H1 (cell line): ENCODE measurements around the gene ZC4H2. TPM values are rescaled to one million over a fixed set of nuclear protein-coding genes. Genes with fewer than 3 reads are reported as not detected.

Experiments used
- CTCF ChIA-PET: fragments of 300-600 bp; sonication (Branson Sonifier 250); formaldehyde crosslinking; loops from one replicate; lab custom pipeline; 2021; ENCODE audit not compliant: partially characterized antibody; lab: Charles Lee
- POLR2A ChIA-PET: fragments of 300-600 bp; sonication (Branson Sonifier 250); formaldehyde crosslinking; loops from one replicate; lab custom pipeline; 2021; ENCODE audit warnings: inconsistent platforms; ENCODE audit not compliant: partially characterized antibody; lab: Charles Lee
- DNase-seq, 2 experiments: peaks; one replicate each; pipeline versions ENCODE4 v3.0.0 to v3.0.0-alpha.2; 2010 to 2022; ENCODE audit warnings: low spot score in 2 of 2, low read depth in 1 of 2, mixed read lengths in 1 of 2
- FAIRE-seq: peaks from 2 replicates; lab custom pipeline; 2011; peaks lifted over from hg19 to GRCh38; lab: Jason Lieb, UNC
- H2AFZ ChIP-seq: 2 replicates; pipeline ENCODE4 v1.8.1; 2012; ENCODE audit warnings: low read length, inconsistent platforms
- H2AK5ac ChIP-seq: 2 replicates; pipeline ENCODE4 v1.6.1; 2013; ENCODE audit warnings: low read depth, low read length
- H2BK120ac ChIP-seq: replicated peaks from 2 replicates; pipeline ENCODE3; 2013; ENCODE audit warnings: low read depth, low read length, inconsistent platforms
- H2BK12ac ChIP-seq: 2 replicates; pipeline ENCODE4 v1.6.1; 2013; ENCODE audit warnings: low read depth, low read length
- H2BK15ac ChIP-seq: 2 replicates; pipeline ENCODE4 v1.6.1; 2013; ENCODE audit warnings: low read length
- H2BK20ac ChIP-seq: 2 replicates; pipeline ENCODE4 v1.6.1; 2013; ENCODE audit warnings: low read length
- H2BK5ac ChIP-seq: 2 replicates; pipeline ENCODE4 v1.6.1; 2013; ENCODE audit warnings: low read depth, low read length
- H3K14ac ChIP-seq: 2 replicates; pipeline ENCODE4 v1.6.1; 2013; ENCODE audit warnings: inconsistent platforms; ENCODE audit not compliant: insufficient read length
- H3K18ac ChIP-seq: 2 replicates; pipeline ENCODE4 v1.6.1; 2013; ENCODE audit warnings: low read length; ENCODE audit errors: extremely low read depth
- H3K23ac ChIP-seq: 2 replicates; pipeline ENCODE4 v1.6.1; 2013; ENCODE audit warnings: inconsistent platforms; ENCODE audit not compliant: insufficient read length
- H3K23me2 ChIP-seq: 2 replicates; pipeline ENCODE4 v1.6.1; 2013; ENCODE audit warnings: low read depth, low read length
- H3K27ac ChIP-seq: 2 replicates; pipeline ENCODE4 v1.6.1; 2011; ENCODE audit warnings: low read depth, low read length, inconsistent platforms
- H3K27me3 ChIP-seq, 4 experiments: replicated peaks in 1 of 4; 1 replicate in 1 of 4; 2 replicates in 3 of 4; pipeline versions ENCODE4 v1.6.1 to v1.8.1; 2011 to 2013; ENCODE audit warnings: low read length in 3 of 4, mild to moderate bottlenecking in 3 of 4, inconsistent platforms in 2 of 4, mixed read lengths in 2 of 4, moderate library complexity in 1 of 4; ENCODE audit not compliant: control insufficient read depth in 3 of 4, insufficient read depth in 3 of 4; ENCODE audit errors: extremely low read depth in 1 of 4
- H3K36me3 ChIP-seq, 4 experiments: 2 replicates each; pipeline versions ENCODE4 v1.6.1 to v1.8.1; 2011 to 2013; ENCODE audit warnings: mild to moderate bottlenecking in 4 of 4, low read length in 3 of 4, moderate library complexity in 2 of 4, control low read depth in 1 of 4, inconsistent platforms in 1 of 4; ENCODE audit not compliant: insufficient read depth in 4 of 4, control insufficient read depth in 2 of 4
- H3K4ac ChIP-seq: replicated peaks from 2 replicates; pipeline ENCODE3; 2013; ENCODE audit warnings: low read length, low read depth, mixed read lengths, inconsistent platforms; ENCODE audit not compliant: insufficient read length
- H3K4me1 ChIP-seq, 4 experiments: replicated peaks in 1 of 4; 1 replicate in 1 of 4; 2 replicates in 3 of 4; pipeline versions ENCODE4 v1.6.1 to v1.8.1; 2011 to 2013; ENCODE audit warnings: low read length in 3 of 4, inconsistent platforms in 2 of 4, mixed read lengths in 1 of 4; ENCODE audit not compliant: insufficient read depth in 4 of 4, control insufficient read depth in 3 of 4
- H3K4me2 ChIP-seq, 2 experiments: 2 replicates each; pipeline versions ENCODE4 v1.6.1 to v1.8.1; 2011 to 2013; ENCODE audit warnings: low read depth in 2 of 2, low read length in 2 of 2, control low read depth in 1 of 2, inconsistent platforms in 1 of 2, mild to moderate bottlenecking in 1 of 2; ENCODE audit not compliant: insufficient read depth in 1 of 2
- H3K4me3 ChIP-seq, 4 experiments: fragments of 200-600, 300-600 bp in 1 of 4; sonication (generic), shearing (Covaris generic), sonication (Bioruptor Twin) in 1 of 4; 2 replicates each; pipeline versions ENCODE4 v1.5.1 to v1.8.1; 2011 to 2016; ENCODE audit warnings: low read length in 4 of 4, low read depth in 3 of 4, control low read depth in 2 of 4, inconsistent platforms in 2 of 4, mild to moderate bottlenecking in 2 of 4, mixed read lengths in 1 of 4, moderate library complexity in 1 of 4; ENCODE audit not compliant: insufficient read depth in 2 of 4; ENCODE audit errors: extremely low read depth in 1 of 4
- H3K56ac ChIP-seq: replicated peaks from 2 replicates; pipeline ENCODE3; 2013; ENCODE audit warnings: low read depth, mild to moderate bottlenecking, mixed read lengths, low read length, inconsistent platforms; ENCODE audit not compliant: insufficient read length
- H3K79me1 ChIP-seq: 2 replicates; pipeline ENCODE4 v1.6.1; 2013; ENCODE audit warnings: low read depth, low read length, control low read depth
- H3K79me2 ChIP-seq, 2 experiments: 2 replicates each; pipeline versions ENCODE4 v1.6.1 to v1.8.1; 2012 to 2013; ENCODE audit warnings: low read length in 2 of 2, mild to moderate bottlenecking in 2 of 2, inconsistent platforms in 1 of 2; ENCODE audit not compliant: insufficient read depth in 2 of 2, control insufficient read depth in 1 of 2
- H3K9ac ChIP-seq, 4 experiments: replicated peaks in 1 of 4; 1 replicate in 1 of 4; 2 replicates in 3 of 4; pipeline versions ENCODE4 v1.6.1 to v1.8.1; 2011 to 2013; ENCODE audit warnings: low read depth in 3 of 4, low read length in 3 of 4, control low read depth in 2 of 4, mild to moderate bottlenecking in 2 of 4, moderate library complexity in 2 of 4, inconsistent platforms in 1 of 4; ENCODE audit errors: extremely low read depth in 1 of 4
- H3K9me3 ChIP-seq, 2 experiments: 2 replicates each; pipeline versions ENCODE4 v1.6.1 to v1.8.1; 2012 to 2013; ENCODE audit warnings: mild to moderate bottlenecking in 2 of 2, moderate library complexity in 2 of 2, control low read depth in 1 of 2, inconsistent platforms in 1 of 2, low read depth in 1 of 2, low read length in 1 of 2, mixed read lengths in 1 of 2; ENCODE audit not compliant: insufficient read depth in 2 of 2
- H4K20me1 ChIP-seq, 2 experiments: replicated peaks in 1 of 2; 2 replicates each; pipeline versions ENCODE3 to v1.8.1; 2011 to 2013; ENCODE audit warnings: inconsistent platforms in 2 of 2, low read length in 2 of 2, mild to moderate bottlenecking in 1 of 2; ENCODE audit not compliant: insufficient read depth in 2 of 2, control insufficient read depth in 1 of 2
- H4K5ac ChIP-seq: 2 replicates; pipeline ENCODE4 v1.6.1; 2013; ENCODE audit warnings: low read length, low read depth, mixed read lengths, inconsistent platforms; ENCODE audit not compliant: insufficient read length
- H4K8ac ChIP-seq: 2 replicates; pipeline ENCODE4 v1.8.0; 2013; ENCODE audit warnings: mild to moderate bottlenecking, moderate library complexity, low read length, inconsistent platforms; ENCODE audit not compliant: insufficient read depth; ENCODE audit errors: extremely low read depth
- H4K91ac ChIP-seq: replicated peaks from 2 replicates; pipeline ENCODE3; 2013; ENCODE audit warnings: low read length, mixed read lengths, inconsistent platforms; ENCODE audit not compliant: insufficient read length
- CHD1 ChIP-seq: IDR thresholded peaks from 2 replicates; pipeline ENCODE4 v1.6.1; 2012; ENCODE audit warnings: low read depth, low read length, improper control_type of control experiment
- EP300 ChIP-seq, 2 experiments: IDR thresholded peaks; 1 replicate in 1 of 2; 2 replicates in 1 of 2; pipeline ENCODE4 v1.6.1; 2011 to 2012; ENCODE audit warnings: low read depth in 2 of 2, low read length in 2 of 2, mild to moderate bottlenecking in 2 of 2, borderline replicate concordance in 1 of 2, inconsistent platforms in 1 of 2, moderate library complexity in 1 of 2
- HDAC2 ChIP-seq, 2 experiments: fragments of 300-600 bp in 1 of 2; sonication (generic) in 1 of 2; IDR thresholded peaks; 2 replicates each; pipeline ENCODE4 v1.6.1; 2011 to 2012; ENCODE audit warnings: low read depth in 2 of 2, low read length in 2 of 2, mild to moderate bottlenecking in 2 of 2, moderate library complexity in 2 of 2, borderline replicate concordance in 1 of 2, inconsistent platforms in 1 of 2
- MAFK ChIP-seq: IDR thresholded peaks from 2 replicates; pipeline ENCODE4 v1.6.1; 2012; ENCODE audit warnings: low read depth, mild to moderate bottlenecking, improper control_type of control experiment, low read length
- YY1 ChIP-seq: IDR thresholded peaks from 2 replicates; pipeline ENCODE4 v1.6.1; 2011; ENCODE audit warnings: low read depth, mild to moderate bottlenecking, low read length
- WGBS, 2 experiments: shearing (Covaris generic) in 1 of 2; methylation state at CpG; one replicate each; pipeline versions ENCODE4 v1.1.6 to v1.1.7; 2013 to 2015; ENCODE audit warnings: low lambda C conversion rate in 2 of 2, mixed read lengths in 2 of 2, inconsistent platforms in 1 of 2, low coverage in 1 of 2, missing lambda C conversion rate in 1 of 2; ENCODE audit not compliant: insufficient replicate concordance in 2 of 2, insufficient coverage in 1 of 2, insufficient read length in 1 of 2; ENCODE audit errors: extremely low coverage in 1 of 2, missing lambda C conversion rate in 1 of 2; 5-methylcytosine and 5-hydroxymethylcytosine counted together
- polyA plus RNA-seq, 7 experiments: library from polyadenylated mRNA; depleted of rRNA in 3 of 7; stranded (reverse) in 5 of 7; unstranded in 2 of 7; fragments of >200 nt in 5 of 7; fragments of 200-250 nt in 2 of 7; gene quantifications; 1 replicate in 5 of 7; 2 replicates in 1 of 7; 4 replicates in 1 of 7; pipeline versions ENCODE4 v1.2.1 to v1.2.3, GENCODE V29; 2011 to 2013; ENCODE audit warnings: missing spikeins in 2 of 7, mixed read lengths in 2 of 7
- total RNA-seq: library from RNA; stranded (reverse); fragmentation: NEBNext Ultra II Directional; extraction: Animal tissue kit (Norgen Biotek cat#: 25700); gene quantifications from 2 replicates; pipeline ENCODE4 v1.2.1, GENCODE V29; 2021
- TF ChIP-seq, protein P1 (sequence below): IDR thresholded peaks from 2 replicates; pipeline ENCODE4 v1.6.1; 2012; ENCODE audit warnings: low read length, inconsistent platforms

The ZC4H2 gene
- total and polyA plus RNA-seq, 2 of the 8 experiments (the other 6 are each of a cell fraction or from before 2014, with no cell fraction given): 25.9 to 29.3 TPM

GRCh38 chrX:65017451-65017850 lies 41.2 kb upstream of the ZC4H2 start:
- H2BK12ac ChIP-seq: no peak overlapping the region
- CTCF ChIA-PET: no interaction called here
- H2BK20ac ChIP-seq: no peak overlapping the region
- no peak overlapping the region for H3K4ac ChIP-seq
- H3K27me3 ChIP-seq: no peaks in the 10 kb centered on the region
- H4K8ac ChIP-seq: no peak overlapping the region
- no peaks in the 10 kb centered on the region for H3K36me3 ChIP-seq
- H2BK15ac ChIP-seq: no peak overlapping the region
- no peak overlapping the region for H3K56ac ChIP-seq
- no peak overlapping the region for H3K14ac ChIP-seq
- H3K27ac ChIP-seq: no peak overlapping the region
- no peak overlapping the region for H4K91ac ChIP-seq
- POLR2A ChIA-PET: no interaction called here
- no peak overlapping the region for H2BK5ac ChIP-seq
- FAIRE-seq (no peak), DNase-seq (no peak)
- no peaks in the 10 kb centered on the region for H3K9me3 ChIP-seq
- no peak overlapping the region for H4K5ac ChIP-seq
- H4K20me1 ChIP-seq: no peaks in the 10 kb centered on the region
- WGBS, 2 experiments: 100% methylated on average over 1 of the region's 1 CpG; no CpG with 5 or more reads in 1 of the 2 experiments
- no peak overlapping the region for H3K18ac ChIP-seq
- no peak overlapping the region for H3K23ac ChIP-seq
- no peak overlapping the region for H2BK120ac ChIP-seq
- H3K4me3 ChIP-seq: no peak overlapping the region
- no peak overlapping the region for H3K4me2 ChIP-seq
- H3K23me2 ChIP-seq: no peaks in the 10 kb centered on the region
- H2AK5ac ChIP-seq: no peak overlapping the region
- no peak overlapping the region for H2AFZ ChIP-seq
- H3K9ac ChIP-seq: no peak overlapping the region
- no peaks in the 10 kb centered on the region for H3K4me1 ChIP-seq
- H3K79me2 ChIP-seq: no peaks in the 10 kb centered on the region
- no peaks in the 10 kb centered on the region for H3K79me1 ChIP-seq
- TF ChIP-seq, protein P1, sequence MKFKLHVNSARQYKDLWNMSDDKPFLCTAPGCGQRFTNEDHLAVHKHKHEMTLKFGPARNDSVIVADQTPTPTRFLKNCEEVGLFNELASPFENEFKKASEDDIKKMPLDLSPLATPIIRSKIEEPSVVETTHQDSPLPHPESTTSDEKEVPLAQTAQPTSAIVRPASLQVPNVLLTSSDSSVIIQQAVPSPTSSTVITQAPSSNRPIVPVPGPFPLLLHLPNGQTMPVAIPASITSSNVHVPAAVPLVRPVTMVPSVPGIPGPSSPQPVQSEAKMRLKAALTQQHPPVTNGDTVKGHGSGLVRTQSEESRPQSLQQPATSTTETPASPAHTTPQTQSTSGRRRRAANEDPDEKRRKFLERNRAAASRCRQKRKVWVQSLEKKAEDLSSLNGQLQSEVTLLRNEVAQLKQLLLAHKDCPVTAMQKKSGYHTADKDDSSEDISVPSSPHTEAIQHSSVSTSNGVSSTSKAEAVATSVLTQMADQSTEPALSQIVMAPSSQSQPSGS: no peak
- TF ChIP-seq CHD1 (no peak), MAFK (no peak), EP300 (IDR thresholded peaks at IDR 0.05; ENCODE audit: borderline replicate concordance in 1 of 2, low read depth in 2 of 2, low read length in 2 of 2) (no peak), YY1 (no peak), HDAC2 (IDR thresholded peaks at IDR 0.05; ENCODE audit: borderline replicate concordance in 1 of 2, low read depth in 2 of 2, low read length in 2 of 2) (no peak)
